OCI-M2 (cell line): Measurements from ENCODE around the gene SNAPC2.
"Not testable (repeated sequence)": the region's sequence is repeated elsewhere in the genome, so short reads cannot be mapped to it uniquely, and the experiment has no call there.

Source experiments
- DNase-seq: peaks from one replicate; lab custom pipeline; 2025; ENCODE audit not compliant: unreplicated experiment; lab: John Stamatoyannopoulos, UW

The SNAPC2 gene

GRCh38 chr19:7921302-7921966 lies 1.3 kb downstream of the SNAPC2 start:
- no peak for DNase-seq

GRCh38 chr19:7921967-7922835 lies 2.1 kb downstream of the SNAPC2 start:
- no peak for DNase-seq

GRCh38 chr19:7922836-7923195 lies 2.7 kb downstream of the SNAPC2 start:
- no peak for DNase-seq

GRCh38 chr19:7923295-7924191 lies 3.4 kb downstream of the SNAPC2 start:
- no peak for DNase-seq

- no peak for DNase-seq
Observed at GRCh38 chr19:7924241-7924640, 4.1 kb downstream of the SNAPC2 start.

- no peak for DNase-seq
Observed at GRCh38 chr19:7924651-7925170, 4.6 kb downstream of the SNAPC2 start.

- DNase-seq, result no peak
Observed at GRCh38 chr19:7925171-7925851, 5.2 kb downstream of the SNAPC2 start.

GRCh38 chr19:7926021-7926726 lies 6.0 kb downstream of the SNAPC2 start, which contains the start of gene CTXN1:
CTXN1 (minus strand) TSS chr19:7926135; CDS start chr19:7925538, 597 bp downstream.
- DNase-seq, result no peak

GRCh38 chr19:7926727-7927604 lies 6.8 kb downstream of the SNAPC2 start:
- DNase-seq, result no peak

- DNase-seq, result no peak
Observed at GRCh38 chr19:7927605-7928333, 7.6 kb downstream of the SNAPC2 start.

GRCh38 chr19:7928334-7928706 lies 8.2 kb downstream of the SNAPC2 start:
- DNase-seq, result no peak

- no peak for DNase-seq
Observed at GRCh38 chr19:7928741-7929701, 8.9 kb downstream of the SNAPC2 start.

- DNase-seq, result not testable (repeated sequence)
Observed at GRCh38 chr19:7930030-7930429, 9.9 kb downstream of the SNAPC2 start.

GRCh38 chr19:7930765-7931164 lies 10.6 kb downstream of the SNAPC2 start:
- no peak for DNase-seq

- no peak for DNase-seq
Observed at GRCh38 chr19:7931221-7932061, 11.3 kb downstream of the SNAPC2 start.

- DNase-seq, result no peak
Observed at GRCh38 chr19:7932276-7932929, 12.3 kb downstream of the SNAPC2 start.
